ENCODE results near the gene ZNF536. TPM values are rescaled to one million over a fixed set of nuclear protein-coding genes. Genes with fewer than 3 reads are reported as not detected.

The ZNF536 gene
- total RNA-seq, 6 experiments from 2014 or later = not detected

DNA sequence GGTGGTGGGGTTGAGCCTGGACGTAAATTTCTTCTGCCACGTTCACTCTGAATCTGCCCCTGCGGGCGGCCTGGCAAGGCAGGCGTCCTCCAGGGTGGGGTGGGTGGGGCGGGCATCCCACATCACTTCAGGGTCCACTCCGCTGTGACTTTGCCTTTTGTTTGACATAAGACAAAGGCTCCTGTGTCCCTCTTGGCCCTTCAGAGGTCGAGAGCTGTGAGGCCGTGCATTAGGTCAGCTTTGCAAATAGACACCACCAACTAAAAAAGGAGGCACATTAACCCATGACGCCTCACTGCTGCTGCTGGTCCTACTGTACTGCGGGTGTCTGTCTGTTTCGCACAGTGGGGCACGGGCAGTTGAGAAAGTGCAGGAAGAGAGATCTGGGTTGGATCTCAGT is 10.5 kb upstream of the ZNF536 start:
- Mint-ChIP-seq H3K9me3 (peaks cover 71% of the 10 kb centered on the region), H3K4me1 (ENCODE audit: low read depth) (no peaks in the 10 kb centered on the region), H3K27ac (no peak overlapping the region), H3K4me3 (no peak overlapping the region), H3K27me3 (ENCODE audit: insufficient read depth) (peaks cover 3% of the 10 kb centered on the region), H3K36me3 (ENCODE audit: low read depth) (no peaks in the 10 kb centered on the region)
- no peak for DNase-seq
- TF ChIP-seq, protein P1, sequence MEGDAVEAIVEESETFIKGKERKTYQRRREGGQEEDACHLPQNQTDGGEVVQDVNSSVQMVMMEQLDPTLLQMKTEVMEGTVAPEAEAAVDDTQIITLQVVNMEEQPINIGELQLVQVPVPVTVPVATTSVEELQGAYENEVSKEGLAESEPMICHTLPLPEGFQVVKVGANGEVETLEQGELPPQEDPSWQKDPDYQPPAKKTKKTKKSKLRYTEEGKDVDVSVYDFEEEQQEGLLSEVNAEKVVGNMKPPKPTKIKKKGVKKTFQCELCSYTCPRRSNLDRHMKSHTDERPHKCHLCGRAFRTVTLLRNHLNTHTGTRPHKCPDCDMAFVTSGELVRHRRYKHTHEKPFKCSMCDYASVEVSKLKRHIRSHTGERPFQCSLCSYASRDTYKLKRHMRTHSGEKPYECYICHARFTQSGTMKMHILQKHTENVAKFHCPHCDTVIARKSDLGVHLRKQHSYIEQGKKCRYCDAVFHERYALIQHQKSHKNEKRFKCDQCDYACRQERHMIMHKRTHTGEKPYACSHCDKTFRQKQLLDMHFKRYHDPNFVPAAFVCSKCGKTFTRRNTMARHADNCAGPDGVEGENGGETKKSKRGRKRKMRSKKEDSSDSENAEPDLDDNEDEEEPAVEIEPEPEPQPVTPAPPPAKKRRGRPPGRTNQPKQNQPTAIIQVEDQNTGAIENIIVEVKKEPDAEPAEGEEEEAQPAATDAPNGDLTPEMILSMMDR (IDR thresholded peaks at IDR 0.05) = no peak

GRCh38 chr19:30362156-30362754 is 9.9 kb upstream of the ZNF536 start:
- no peak for DNase-seq
- Mint-ChIP-seq H3K36me3 (ENCODE audit: low read depth) (no peaks in the 10 kb centered on the region), H3K27me3 (ENCODE audit: insufficient read depth) (peaks cover under 1% of the 10 kb centered on the region), H3K4me3 (no peak overlapping the region), H3K4me1 (ENCODE audit: low read depth) (no peaks in the 10 kb centered on the region), H3K9me3 (peaks cover 68% of the 10 kb centered on the region), H3K27ac (no peak overlapping the region)
- TF ChIP-seq, protein P1 (IDR thresholded peaks at IDR 0.05) = no peak

DNA sequence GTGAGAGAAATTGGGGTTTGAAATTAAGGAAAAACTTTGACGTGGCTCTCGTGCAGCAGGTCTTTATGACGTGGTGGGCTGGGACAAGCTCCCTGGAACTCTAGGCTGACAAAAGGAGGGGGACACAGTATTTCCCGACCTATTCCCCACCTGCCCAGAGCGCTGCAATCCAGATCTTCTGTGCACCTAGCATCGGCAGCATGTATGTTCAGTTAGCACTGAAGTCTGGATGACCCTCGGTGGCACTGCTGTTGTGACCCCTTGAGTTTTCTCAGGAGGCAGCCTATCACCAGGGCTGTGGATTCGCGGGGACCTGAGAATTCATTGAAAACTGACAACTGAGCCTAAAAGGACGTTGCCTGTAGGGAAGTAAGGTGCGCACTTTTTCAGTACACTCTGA is 9.1 kb upstream of the ZNF536 start:
- TF ChIP-seq, protein P1 (IDR thresholded peaks at IDR 0.05) = no peak
- Mint-ChIP-seq H3K9me3 (peaks cover 70% of the 10 kb centered on the region), H3K4me3 (no peak overlapping the region), H3K27ac (no peak overlapping the region), H3K4me1 (ENCODE audit: low read depth) (no peaks in the 10 kb centered on the region), H3K36me3 (ENCODE audit: low read depth) (no peaks in the 10 kb centered on the region), H3K27me3 (ENCODE audit: insufficient read depth) (no peaks in the 10 kb centered on the region; the same call in none of the 2 replicates)
- no peak for DNase-seq

DNA sequence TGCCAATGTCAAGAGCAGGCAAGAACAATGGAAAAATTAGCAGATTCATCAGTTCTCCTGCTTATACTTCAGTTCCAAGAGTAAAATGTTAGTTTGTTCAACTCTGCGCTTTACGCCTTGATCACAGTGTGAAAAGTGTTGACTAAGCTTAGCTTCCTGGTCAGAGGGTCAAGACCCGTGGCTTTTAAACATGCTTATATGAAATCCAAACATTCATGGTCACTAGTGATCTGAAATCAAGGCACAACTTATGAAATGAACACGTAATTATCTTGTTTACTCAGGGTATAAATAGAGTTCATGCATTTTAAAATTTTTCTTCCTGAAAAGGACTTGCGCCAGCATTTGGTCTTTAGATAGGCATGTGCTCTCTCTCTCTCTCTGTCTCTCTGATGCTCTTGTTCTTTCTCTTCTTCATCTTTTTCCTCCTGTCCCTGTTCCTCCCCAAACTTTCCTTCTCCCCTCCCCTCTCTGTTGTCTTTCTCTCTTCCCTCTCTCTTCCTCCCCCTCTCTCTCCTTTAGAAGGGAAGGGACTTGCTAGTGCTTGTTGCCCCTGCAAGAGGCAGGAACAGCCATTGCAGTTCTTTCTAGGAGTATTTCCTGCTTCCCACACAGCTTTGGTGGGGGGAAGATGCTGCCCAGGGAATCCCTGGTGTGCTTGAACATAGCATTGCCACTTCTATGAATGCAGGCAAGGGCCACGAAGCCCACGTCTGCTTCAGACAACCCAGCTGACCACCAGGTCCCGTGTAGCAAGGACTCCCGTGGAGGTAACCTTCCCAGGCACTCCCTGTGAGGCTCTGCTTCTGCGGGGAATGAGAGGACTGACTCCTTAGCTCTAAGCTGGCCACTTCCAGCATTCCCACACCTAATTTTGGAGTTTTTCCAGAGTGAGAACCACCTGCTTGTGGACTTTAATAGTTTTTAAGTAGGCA is 7.1 kb upstream of the ZNF536 start:
- no peaks in the 10 kb centered on the region for H3K4me1 Mint-ChIP-seq (ENCODE audit: low read depth)
- H3K27ac Mint-ChIP-seq = no peak overlapping the region
- no peaks in the 10 kb centered on the region for H3K36me3 Mint-ChIP-seq (ENCODE audit: low read depth)
- peaks cover 73% of the 10 kb centered on the region for H3K9me3 Mint-ChIP-seq
- no peak overlapping the region for H3K4me3 Mint-ChIP-seq
- TF ChIP-seq, protein P1 (IDR thresholded peaks at IDR 0.05) = no peak
- no peak for DNase-seq
- H3K27me3 Mint-ChIP-seq (ENCODE audit: insufficient read depth) = no peaks in the 10 kb centered on the region; the same call in 1 of the 2 replicates

DNA sequence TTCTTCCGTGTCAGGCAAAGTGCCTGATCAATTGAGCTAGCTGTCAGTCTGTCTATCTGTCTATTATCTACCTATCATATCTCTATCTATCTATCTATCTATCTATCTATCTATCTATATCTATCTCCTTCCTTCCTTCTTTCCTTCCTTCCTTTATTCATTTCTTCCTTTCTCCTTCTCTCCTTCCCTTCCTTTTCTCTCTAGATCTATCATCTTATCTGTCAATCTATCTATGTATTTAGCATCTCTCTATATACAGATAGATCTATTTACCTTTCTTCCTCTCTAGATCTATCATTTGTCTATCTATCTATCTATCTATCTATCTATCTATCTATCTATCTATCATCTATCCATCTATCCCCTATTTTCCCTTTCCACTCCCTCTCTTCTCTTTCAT is 5.9 kb upstream of the ZNF536 start:
- Mint-ChIP-seq H3K36me3 (ENCODE audit: low read depth) (no peaks in the 10 kb centered on the region), H3K27ac (no peak overlapping the region), H3K9me3 (peaks cover 62% of the 10 kb centered on the region), H3K4me1 (ENCODE audit: low read depth) (no peaks in the 10 kb centered on the region), H3K4me3 (no peak overlapping the region), H3K27me3 (ENCODE audit: insufficient read depth) (no peaks in the 10 kb centered on the region; the same call in 1 of the 2 replicates)
- TF ChIP-seq, protein P1 (IDR thresholded peaks at IDR 0.05) = no peak
- DNase-seq = no peak
